Suprapubic skin (tissue), 4 donors: ENCODE results near the gene CBLC. TPM values are rescaled to one million over a fixed set of nuclear protein-coding genes. Genes with fewer than 3 reads are reported as not detected.

Source experiments
- DNase-seq, 2 donors: peaks; one replicate each; pipeline ENCODE4 v3.0.0-alpha.2; 2019; ENCODE audit warnings: low spot score in 2 of 2
- H3K27ac ChIP-seq: fragments of 200-600 bp; sonication (generic); one replicate; pipeline ENCODE4 v1.5.1; 2019
- H3K27me3 ChIP-seq: fragments of 200-600 bp; sonication (generic); one replicate; pipeline ENCODE4 v1.5.1; 2019
- H3K36me3 ChIP-seq: fragments of 200-600 bp; sonication (generic); one replicate; pipeline ENCODE4 v1.5.1; 2019
- H3K4me1 ChIP-seq: fragments of 200-600 bp; sonication (generic); one replicate; pipeline ENCODE4 v1.5.1; 2019
- H3K4me3 ChIP-seq: fragments of 200-600 bp; sonication (generic); one replicate; pipeline ENCODE4 v1.5.1; 2019; ENCODE audit warnings: mild to moderate bottlenecking
- H3K9me3 ChIP-seq: fragments of 200-600 bp; sonication (generic); one replicate; pipeline ENCODE4 v1.5.1; 2019
- EP300 ChIP-seq: sonication (generic); formaldehyde crosslinking; IDR thresholded peaks from one replicate; pipeline ENCODE4 v1.6.1; 2017; ENCODE audit warnings: antibody characterized with exemption
- POLR2A ChIP-seq, 2 donors: fragments of 450-650 bp; IDR thresholded peaks; one replicate each; pipeline ENCODE4 v1.6.1; 2017; ENCODE audit warnings: antibody characterized with exemption in 2 of 2, mild to moderate bottlenecking in 2 of 2, moderate library complexity in 2 of 2
- POLR2AphosphoS5 ChIP-seq, 3 donors: sonication (generic); formaldehyde crosslinking; IDR thresholded peaks; one replicate each; pipeline ENCODE4 v1.6.1; 2017; ENCODE audit warnings: antibody characterized with exemption in 3 of 3
- WGBS: methylation state at CpG from one replicate; pipeline ENCODE4 v1.1.5; 2018; 5-methylcytosine and 5-hydroxymethylcytosine counted together
- total RNA-seq, 4 donors: library from RNA; depleted of rRNA; stranded (reverse); fragments of >200 nt; gene quantifications; one replicate each; pipeline ENCODE4 v1.1.0, GENCODE V29; 2016
- TF ChIP-seq, protein P1 (sequence below), 2 donors: fragments of 200-600 bp in 1 of 2; fragments of 450-650 bp in 1 of 2; sonication (generic) in 1 of 2; IDR thresholded peaks; one replicate each; pipeline ENCODE4 v1.5.1; 2016 to 2019; ENCODE audit warnings: antibody characterized with exemption in 2 of 2, mild to moderate bottlenecking in 1 of 2, moderate library complexity in 1 of 2

The CBLC gene
- total RNA-seq, 4 donors from 2014 or later: 60.4 to 94.4 (median 65.7) TPM

DNA sequence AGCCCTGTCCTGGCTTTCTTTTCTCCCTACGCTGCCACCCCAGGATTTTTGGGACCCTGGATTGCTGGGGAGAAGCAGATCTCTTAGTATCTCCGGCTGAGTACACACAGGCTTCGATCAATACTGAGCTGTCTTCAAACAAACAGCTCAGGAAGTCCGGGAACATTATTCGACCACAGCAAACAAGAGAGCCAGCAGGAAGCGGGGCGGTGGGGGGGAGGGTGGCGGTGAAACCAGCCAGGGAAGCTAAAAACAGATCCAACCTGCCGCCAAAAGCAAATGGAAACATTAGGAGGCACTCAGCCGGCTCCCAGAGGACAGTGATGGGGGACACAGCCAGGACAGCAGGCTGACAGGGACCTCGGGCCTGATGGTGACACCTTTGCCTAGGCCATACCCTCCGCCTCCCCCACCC lies 19.0 kb downstream of the CBLC start:
- H3K27me3 ChIP-seq: no peaks in the 10 kb centered on the region
- H3K36me3 ChIP-seq: peaks cover 24% of the 10 kb centered on the region
- no peak overlapping the region for H3K4me3 ChIP-seq
- no peaks in the 10 kb centered on the region for H3K9me3 ChIP-seq
- peak overlapping the region; percentile 29 for H3K27ac ChIP-seq
- 55% methylated on average over 11 of the region's 12 CpGs for WGBS
- H3K4me1 ChIP-seq: peaks cover 3% of the 10 kb centered on the region
- no peak for DNase-seq
- no peak for TF ChIP-seq POLR2A (IDR thresholded peaks at IDR 0.05)
- no peak for TF ChIP-seq POLR2AphosphoS5 (IDR thresholded peaks at IDR 0.05)
- TF ChIP-seq, protein P1, sequence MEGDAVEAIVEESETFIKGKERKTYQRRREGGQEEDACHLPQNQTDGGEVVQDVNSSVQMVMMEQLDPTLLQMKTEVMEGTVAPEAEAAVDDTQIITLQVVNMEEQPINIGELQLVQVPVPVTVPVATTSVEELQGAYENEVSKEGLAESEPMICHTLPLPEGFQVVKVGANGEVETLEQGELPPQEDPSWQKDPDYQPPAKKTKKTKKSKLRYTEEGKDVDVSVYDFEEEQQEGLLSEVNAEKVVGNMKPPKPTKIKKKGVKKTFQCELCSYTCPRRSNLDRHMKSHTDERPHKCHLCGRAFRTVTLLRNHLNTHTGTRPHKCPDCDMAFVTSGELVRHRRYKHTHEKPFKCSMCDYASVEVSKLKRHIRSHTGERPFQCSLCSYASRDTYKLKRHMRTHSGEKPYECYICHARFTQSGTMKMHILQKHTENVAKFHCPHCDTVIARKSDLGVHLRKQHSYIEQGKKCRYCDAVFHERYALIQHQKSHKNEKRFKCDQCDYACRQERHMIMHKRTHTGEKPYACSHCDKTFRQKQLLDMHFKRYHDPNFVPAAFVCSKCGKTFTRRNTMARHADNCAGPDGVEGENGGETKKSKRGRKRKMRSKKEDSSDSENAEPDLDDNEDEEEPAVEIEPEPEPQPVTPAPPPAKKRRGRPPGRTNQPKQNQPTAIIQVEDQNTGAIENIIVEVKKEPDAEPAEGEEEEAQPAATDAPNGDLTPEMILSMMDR (IDR thresholded peaks at IDR 0.05): no peak
- TF ChIP-seq EP300: no peak

- DNase-seq: no peak
- H3K27me3 ChIP-seq: no peaks in the 10 kb centered on the region
- TF ChIP-seq EP300 (no peak), POLR2AphosphoS5 (IDR thresholded peaks at IDR 0.05) (no peak), POLR2A (IDR thresholded peaks at IDR 0.05) (no peak)
- TF ChIP-seq, protein P1 (IDR thresholded peaks at IDR 0.05): no peak
- no peaks in the 10 kb centered on the region for H3K9me3 ChIP-seq
- H3K27ac ChIP-seq: no peak overlapping the region
- H3K4me1 ChIP-seq: peaks cover 3% of the 10 kb centered on the region
- H3K36me3 ChIP-seq: peaks cover 16% of the 10 kb centered on the region
- no peak overlapping the region for H3K4me3 ChIP-seq
- WGBS: 78% methylated on average over 10 of the region's 10 CpGs
Observed at GRCh38 chr19:44799627-44800346, 22.1 kb downstream of the CBLC start.

- no peak for TF ChIP-seq POLR2AphosphoS5 (IDR thresholded peaks at IDR 0.05)
- TF ChIP-seq, protein P1 (IDR thresholded peaks at IDR 0.05): peak; percentile 94 to 95
- WGBS: no CpG with 5 or more reads among the region's 3 CpGs
- peaks cover 13% of the 10 kb centered on the region for H3K36me3 ChIP-seq
- no peak overlapping the region for H3K27ac ChIP-seq
- H3K4me3 ChIP-seq: no peak overlapping the region
- peaks cover 3% of the 10 kb centered on the region for H3K4me1 ChIP-seq
- no peaks in the 10 kb centered on the region for H3K27me3 ChIP-seq
- DNase-seq: peak; percentile 86 to 90
- no peaks in the 10 kb centered on the region for H3K9me3 ChIP-seq
Observed at GRCh38 chr19:44800461-44800860, 22.8 kb downstream of the CBLC start.

DNA sequence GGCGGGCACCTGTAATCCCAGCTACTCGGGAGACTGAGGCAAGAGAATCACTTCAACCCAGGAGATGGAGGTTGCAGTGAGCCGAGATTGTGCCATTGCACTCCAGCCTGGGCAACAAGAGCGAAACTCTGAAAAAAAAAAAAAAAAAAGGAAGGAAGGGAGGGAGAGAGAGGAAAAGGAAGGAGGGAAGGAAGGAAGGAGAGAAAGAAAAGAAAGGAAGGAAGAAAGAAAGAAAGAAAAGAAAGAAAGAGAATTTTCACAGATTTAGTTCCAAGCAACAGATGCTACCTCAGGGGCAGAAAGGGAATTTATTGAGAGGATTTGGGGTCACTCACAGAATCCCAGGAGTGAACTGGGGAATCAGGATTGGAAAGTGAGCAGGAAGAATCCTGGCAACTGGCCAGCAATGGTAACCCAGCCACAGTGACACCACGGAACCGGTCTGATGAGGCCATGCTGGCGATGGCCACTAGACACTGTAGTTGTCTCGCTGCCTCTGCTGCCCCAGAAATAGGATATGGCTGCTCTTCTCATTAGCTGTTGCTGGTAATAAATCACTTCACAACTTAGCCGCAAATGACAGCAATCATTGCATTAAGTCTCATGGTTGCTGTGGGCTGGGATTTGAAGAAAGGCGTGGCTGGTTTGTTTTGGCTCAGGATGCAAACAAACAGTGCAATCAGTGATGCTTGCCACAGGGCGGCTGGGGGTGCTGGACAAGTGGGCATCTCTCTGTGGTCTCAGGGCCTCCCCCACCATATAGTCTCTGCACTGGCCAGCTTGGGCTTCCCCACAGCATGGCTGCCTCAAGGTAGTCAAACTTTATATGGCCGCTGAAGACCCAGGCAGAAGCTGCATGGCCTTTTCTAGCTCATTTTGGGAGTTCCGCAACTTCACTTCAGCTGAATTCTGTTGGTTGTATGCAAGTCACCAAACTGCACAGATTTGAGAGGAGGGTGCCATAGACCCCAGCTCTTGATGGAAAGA lies 26.0 kb downstream of the CBLC start:
- no peaks in the 10 kb centered on the region for H3K9me3 ChIP-seq
- no peak overlapping the region for H3K27ac ChIP-seq
- H3K4me1 ChIP-seq: peaks cover 27% of the 10 kb centered on the region
- H3K27me3 ChIP-seq: no peaks in the 10 kb centered on the region
- TF ChIP-seq POLR2AphosphoS5 (IDR thresholded peaks at IDR 0.05): no peak
- TF ChIP-seq EP300: no peak
- TF ChIP-seq POLR2A (IDR thresholded peaks at IDR 0.05): no peak
- TF ChIP-seq, protein P1 (IDR thresholded peaks at IDR 0.05): no peak
- H3K36me3 ChIP-seq: peaks cover 4% of the 10 kb centered on the region
- WGBS: 88% methylated on average over 13 of the region's 13 CpGs
- no peak for DNase-seq
- no peak overlapping the region for H3K4me3 ChIP-seq

DNA sequence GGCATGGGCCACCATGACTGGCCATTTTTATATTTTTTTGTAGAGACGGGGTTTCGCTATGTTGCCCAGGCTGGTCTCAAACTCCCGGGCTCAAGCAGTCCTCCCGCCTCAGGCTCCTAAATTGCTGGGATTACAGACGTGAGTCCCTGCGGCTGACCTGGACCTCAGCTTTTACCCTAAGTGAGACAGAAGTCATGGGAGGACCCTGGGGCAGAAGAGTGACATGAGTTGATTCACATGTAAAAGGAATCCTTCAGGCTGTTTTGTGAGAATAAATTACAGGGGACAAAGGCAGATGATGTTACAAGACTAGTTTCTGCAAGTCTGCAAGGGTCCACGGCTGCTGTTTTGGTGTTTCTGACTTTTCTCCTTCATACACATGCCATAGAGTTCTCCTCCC lies 28.6 kb downstream of the CBLC start:
- no peaks in the 10 kb centered on the region for H3K9me3 ChIP-seq
- H3K27ac ChIP-seq: no peak overlapping the region
- no peak overlapping the region for H3K4me3 ChIP-seq
- no peak for TF ChIP-seq POLR2A (IDR thresholded peaks at IDR 0.05)
- TF ChIP-seq, protein P1 (IDR thresholded peaks at IDR 0.05): no peak
- no peak for TF ChIP-seq POLR2AphosphoS5 (IDR thresholded peaks at IDR 0.05)
- no peak for TF ChIP-seq EP300
- DNase-seq: no peak
- H3K4me1 ChIP-seq: peaks cover 46% of the 10 kb centered on the region
- H3K27me3 ChIP-seq: no peaks in the 10 kb centered on the region
- peaks cover 3% of the 10 kb centered on the region for H3K36me3 ChIP-seq
- WGBS: 72% methylated on average over 7 of the region's 7 CpGs
